Measurements from ENCODE around the gene TNS2. TPM values are rescaled to one million over a fixed set of nuclear protein-coding genes. Genes with fewer than 3 reads are reported as not detected.
A peak's percentile ranks its signal among the peaks of the same experiment; 100 is the strongest.

The TNS2 gene
- total RNA-seq, 2 donors from 2014 or later: 66.5 to 180 TPM

GRCh38 chr12:53098354-53098981 is 48.6 kb downstream of the TNS2 start:
- Histone ChIP-seq H3K9me3 (no peaks in the 10 kb centered on the region), H3K4me3 (peak overlapping the region; percentile 44 to 48), H3K27ac (peak overlapping the region; percentile 71 to 86), H3K4me1 (replicated peaks) (peaks cover 5% of the 10 kb centered on the region), H3K27me3 (replicated peaks; ENCODE audit: insufficient read depth) (no peaks in the 10 kb centered on the region), H3K36me3 (no peaks in the 10 kb centered on the region)
- WGBS: 28% methylated on average over 13 of the region's 13 CpGs
- intact Hi-C loops (cut with DNase I): loop anchor here (5.0 kb wide), 1 partner anchor 59 kb away; no protein-coding TSS in a partner anchor
- TF ChIP-seq CTCF (IDR thresholded peaks at IDR 0.05): no peak
- TF ChIP-seq POLR2A (IDR thresholded peaks at IDR 0.05): no peak
- no peak for TF ChIP-seq POLR2AphosphoS5 (IDR thresholded peaks at IDR 0.05)
- no peak for DNase-seq (ENCODE audit: low spot score)

DNA sequence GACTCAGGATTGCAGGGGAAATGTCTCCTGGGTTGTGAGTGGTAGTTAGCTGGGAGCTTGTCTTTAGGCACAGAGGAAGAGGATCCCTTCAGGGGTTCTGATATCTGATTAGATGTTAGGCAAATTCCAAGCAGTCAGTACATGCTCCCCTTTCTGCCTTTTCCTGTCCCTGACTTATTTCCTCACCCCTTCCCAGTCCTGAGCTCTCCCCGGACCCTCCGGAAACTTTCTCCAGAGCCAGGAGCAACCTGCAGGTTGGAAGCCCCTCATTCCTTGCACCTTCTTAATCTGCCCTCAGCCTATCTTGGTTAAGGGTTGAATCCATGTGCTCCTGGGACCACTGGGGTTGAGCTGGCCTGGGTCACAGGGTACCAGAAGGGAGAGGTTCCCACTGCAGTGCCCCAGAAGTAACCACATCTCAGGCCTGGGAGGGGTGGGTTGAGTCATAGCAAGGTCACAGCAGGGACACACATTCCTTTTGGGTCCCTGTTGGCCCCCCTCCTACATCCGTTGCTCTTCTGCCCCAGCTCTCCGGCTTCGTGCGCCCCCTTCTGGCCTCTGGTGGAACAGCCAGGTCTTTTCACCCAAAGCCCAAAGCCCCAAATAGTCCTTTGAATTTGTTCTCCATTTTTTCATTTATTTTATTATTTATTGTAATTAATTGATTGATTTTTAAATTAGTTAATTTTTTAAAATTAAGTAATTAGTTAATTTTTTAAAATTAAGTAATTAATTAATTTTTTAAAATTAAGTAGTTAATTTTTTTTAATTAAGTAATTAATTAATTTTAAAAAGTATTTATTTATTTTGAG is 49.4 kb downstream of the TNS2 start:
- intact Hi-C loops (cut with DNase I): loop anchor here (1.0 to 5.0 kb wide), 2 partner anchors 34 to 58 kb away; no protein-coding TSS in a partner anchor
- peak; percentile 86 for DNase-seq (ENCODE audit: low spot score)
- no peaks in the 10 kb centered on the region for H3K9me3 ChIP-seq
- no peaks in the 10 kb centered on the region for H3K36me3 ChIP-seq
- TF ChIP-seq POLR2AphosphoS5 (IDR thresholded peaks at IDR 0.05): peak; percentile 84
- peak; percentile 14 for TF ChIP-seq POLR2A (IDR thresholded peaks at IDR 0.05)
- peak; percentile 91 to 97 (median 95) for TF ChIP-seq CTCF (IDR thresholded peaks at IDR 0.05)
- WGBS: 13% methylated on average over 6 of the region's 6 CpGs
- peak overlapping the region; percentile 71 to 86 for H3K27ac ChIP-seq
- H3K27me3 ChIP-seq (replicated peaks; ENCODE audit: insufficient read depth): no peaks in the 10 kb centered on the region
- H3K4me1 ChIP-seq (replicated peaks): peaks cover 5% of the 10 kb centered on the region
- H3K4me3 ChIP-seq: peak overlapping the region; percentile 12 to 48

DNA sequence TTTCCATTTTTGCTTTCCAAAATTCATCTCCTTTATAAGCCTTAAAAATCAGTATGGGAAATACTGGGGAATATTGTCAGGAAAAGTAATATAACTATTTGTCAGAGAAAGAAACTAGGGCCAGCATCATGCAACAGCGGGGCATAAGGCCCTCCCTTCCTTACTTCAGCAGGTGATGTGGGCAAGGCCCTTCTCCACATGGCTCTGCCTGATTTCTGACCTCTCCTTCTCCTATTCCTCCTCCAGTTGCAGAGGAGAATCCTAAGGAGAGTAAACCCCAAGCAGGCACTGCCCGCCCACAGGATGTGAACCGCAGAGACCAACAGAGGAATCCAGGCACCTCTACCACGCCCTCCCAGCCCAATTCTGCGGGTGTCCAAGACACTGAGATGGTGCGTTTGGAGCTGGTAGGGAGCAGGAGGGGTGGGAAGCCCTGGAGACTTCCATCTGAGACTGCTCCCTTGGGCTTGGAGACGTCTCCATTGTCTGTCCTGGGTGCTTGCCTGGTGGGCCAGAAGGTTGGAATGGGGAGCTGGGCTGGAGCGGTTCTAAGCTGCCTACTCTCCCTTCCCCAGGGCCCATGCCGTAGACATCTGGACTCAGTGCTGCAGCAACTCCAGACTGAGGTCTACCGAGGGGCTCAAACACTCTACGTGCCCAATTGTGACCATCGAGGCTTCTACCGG is 50.7 kb downstream of the TNS2 start:
- H3K27ac ChIP-seq: no peak overlapping the region
- intact Hi-C loops (cut with DNase I): no loop called here
- H3K4me1 ChIP-seq (replicated peaks): peaks cover 5% of the 10 kb centered on the region
- TF ChIP-seq POLR2A (IDR thresholded peaks at IDR 0.05) (no peak), CTCF (IDR thresholded peaks at IDR 0.05) (no peak), POLR2AphosphoS5 (IDR thresholded peaks at IDR 0.05) (no peak)
- 88% methylated on average over 13 of the region's 13 CpGs for WGBS
- H3K36me3 ChIP-seq: no peaks in the 10 kb centered on the region
- no peak overlapping the region for H3K4me3 ChIP-seq
- DNase-seq (ENCODE audit: low spot score): no peak
- no peaks in the 10 kb centered on the region for H3K27me3 ChIP-seq (replicated peaks; ENCODE audit: insufficient read depth)
- no peaks in the 10 kb centered on the region for H3K9me3 ChIP-seq

GRCh38 chr12:53101266-53101665 is 51.4 kb downstream of the TNS2 start:
- Histone ChIP-seq H3K4me1 (replicated peaks) (peaks cover 5% of the 10 kb centered on the region), H3K36me3 (no peaks in the 10 kb centered on the region), H3K9me3 (no peaks in the 10 kb centered on the region), H3K4me3 (no peak overlapping the region), H3K27me3 (replicated peaks; ENCODE audit: insufficient read depth) (no peaks in the 10 kb centered on the region), H3K27ac (no peak overlapping the region)
- no peak for DNase-seq (ENCODE audit: low spot score)
- WGBS: 80% methylated on average over 7 of the region's 7 CpGs
- intact Hi-C loops (cut with DNase I): no loop called here
- no peak for TF ChIP-seq POLR2A (IDR thresholded peaks at IDR 0.05)

Data from prostate gland (tissue), 2 donors.